PFSK-1 (cell line): ENCODE data around the gene DOP1B.

ENCODE experiments used
- FOXP2 ChIP-seq: optimal IDR thresholded peaks from 2 replicates; pipeline ENCODE3; 2011; ENCODE audit warnings: borderline replicate concordance, control low read depth, inconsistent platforms; ENCODE audit not compliant: insufficient read depth; ENCODE audit errors: extremely low read length, extremely low read depth
- POLR2AphosphoS5 ChIP-seq: IDR thresholded peaks from 2 replicates; pipeline ENCODE4 v1.6.1; 2012; ENCODE audit warnings: low read depth, mild to moderate bottlenecking, control low read depth, low read length, moderate library complexity
- REST ChIP-seq, 2 experiments: IDR thresholded peaks; 2 replicates each; pipeline versions ENCODE4 v1.6.1 to v1.8.0; 2011 to 2012; ENCODE audit warnings: low read depth in 2 of 2, low read length in 2 of 2, control low read depth in 1 of 2, inconsistent platforms in 1 of 2, mild to moderate bottlenecking in 1 of 2, moderate library complexity in 1 of 2; ENCODE audit not compliant: insufficient read depth in 1 of 2
- SIN3A ChIP-seq: IDR thresholded peaks from 2 replicates; pipeline ENCODE4 v1.6.1; 2012; ENCODE audit warnings: mild to moderate bottlenecking, low read length, moderate library complexity, borderline replicate concordance; ENCODE audit not compliant: insufficient read depth
- TAF1 ChIP-seq: IDR thresholded peaks from 2 replicates; pipeline ENCODE4 v1.6.1; 2012; ENCODE audit warnings: low read length, control low read depth, borderline replicate concordance; ENCODE audit not compliant: insufficient read depth

Gene DOP1B

GRCh38 chr21:36163750-36164741 is 7.4 kb downstream of the DOP1B start:
- TF ChIP-seq REST (IDR thresholded peaks at IDR 0.05; ENCODE audit: insufficient read depth in 1 of 2, low read depth in 2 of 2, low read length in 2 of 2) = no peak
- TF ChIP-seq TAF1 = no peak
- TF ChIP-seq POLR2AphosphoS5 = no peak
- TF ChIP-seq FOXP2 = no peak
- TF ChIP-seq SIN3A = no peak

GRCh38 chr21:36165356-36165755 is 8.7 kb downstream of the DOP1B start:
- no peak for TF ChIP-seq FOXP2
- no peak for TF ChIP-seq REST (IDR thresholded peaks at IDR 0.05; ENCODE audit: insufficient read depth in 1 of 2, low read depth in 2 of 2, low read length in 2 of 2)
- no peak for TF ChIP-seq SIN3A
- TF ChIP-seq TAF1 = no peak
- no peak for TF ChIP-seq POLR2AphosphoS5

GRCh38 chr21:36166705-36167104 is 10.1 kb downstream of the DOP1B start:
- TF ChIP-seq FOXP2 = no peak

GRCh38 chr21:36167541-36167940 is 10.9 kb downstream of the DOP1B start:
- TF ChIP-seq SIN3A (no peak), FOXP2 (no peak)

GRCh38 chr21:36169470-36170128 is 13.0 kb downstream of the DOP1B start:
- no peak for TF ChIP-seq SIN3A
- no peak for TF ChIP-seq REST (IDR thresholded peaks at IDR 0.05; ENCODE audit: insufficient read depth in 1 of 2, low read depth in 2 of 2, low read length in 2 of 2)
- no peak for TF ChIP-seq FOXP2
- no peak for TF ChIP-seq POLR2AphosphoS5
- no peak for TF ChIP-seq TAF1

- TF ChIP-seq REST (IDR thresholded peaks at IDR 0.05; ENCODE audit: insufficient read depth in 1 of 2, low read depth in 2 of 2, low read length in 2 of 2) (no peak), FOXP2 (no peak), TAF1 (no peak), POLR2AphosphoS5 (no peak), SIN3A (no peak)
Measured at GRCh38 chr21:36170823-36171222, 14.2 kb downstream of the DOP1B start.
